ENCODE measurements around the gene CMBL.

DNA sequence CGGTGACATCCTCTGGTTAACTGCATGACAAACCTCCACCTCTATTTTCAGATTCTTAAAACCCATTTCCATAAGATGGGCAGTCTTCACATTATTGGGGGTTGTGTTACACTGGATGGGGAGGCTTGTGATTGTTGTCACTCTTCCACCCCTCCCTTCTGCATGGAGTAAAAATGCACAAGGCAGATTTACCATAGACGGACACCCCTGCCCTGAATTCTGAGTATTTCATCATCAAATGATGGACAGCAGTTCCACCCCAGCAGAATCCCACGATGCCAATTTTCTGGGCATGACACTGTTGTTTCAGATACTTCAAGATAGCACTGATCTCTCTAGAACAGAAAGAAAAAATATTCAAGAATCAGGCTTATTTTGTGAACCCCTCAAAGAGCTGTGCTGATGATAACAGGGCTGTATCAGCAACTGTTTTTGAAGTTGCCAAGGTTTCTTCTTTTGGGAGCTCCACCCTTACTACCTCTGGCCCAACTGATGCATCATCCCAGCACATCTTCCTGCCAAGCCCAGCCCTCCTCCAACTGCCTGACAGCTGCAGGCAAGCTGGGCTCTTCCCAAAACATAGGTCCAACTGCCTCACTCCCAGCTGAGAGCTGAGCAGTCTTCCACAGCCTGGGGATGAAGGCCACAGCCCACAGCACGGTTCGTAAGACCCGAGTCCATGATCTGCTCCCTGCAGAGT, 21.4 kb downstream of the CMBL start:
- TF ChIP-seq FOXM1 (IDR thresholded peaks at IDR 0.05; ENCODE audit: borderline replicate concordance, low read depth), result no peak
- TF ChIP-seq TEAD4 (IDR thresholded peaks at IDR 0.05), result no peak
